HEK293 (cell line): ENCODE results near the gene VASP.

Experiments
- BCL11B ChIP-seq: fragments of 450-650 bp; formaldehyde crosslinking; IDR thresholded peaks from 2 replicates; pipeline ENCODE4 v1.5.1; 2016; ENCODE audit warnings: low read depth, missing biosample characterization, missing genetic modification characterization
- IKZF3 ChIP-seq: fragments of 450-650 bp; IDR thresholded peaks from 2 replicates; pipeline ENCODE4 v1.5.0; 2018; ENCODE audit warnings: missing biosample characterization, mild to moderate bottlenecking, missing genetic modification characterization, moderate library complexity
- MZF1 ChIP-seq: fragments of 450-650 bp; formaldehyde crosslinking; IDR thresholded peaks from 2 replicates; pipeline ENCODE4 v1.5.1; 2017; ENCODE audit warnings: missing biosample characterization, missing genetic modification characterization, borderline replicate concordance
- RBAK ChIP-seq: fragments of 450-650 bp; formaldehyde crosslinking; IDR thresholded peaks from 2 replicates; pipeline ENCODE4 v1.5.1; 2016; ENCODE audit warnings: missing biosample characterization, missing genetic modification characterization
- SCRT1 ChIP-seq: fragments of 450-650 bp; formaldehyde crosslinking; IDR thresholded peaks from 2 replicates; pipeline ENCODE4 v1.5.1; 2016; ENCODE audit warnings: missing biosample characterization, missing genetic modification characterization, borderline replicate concordance
- TCF7L2 ChIP-seq: IDR thresholded peaks from 2 replicates; pipeline ENCODE4 v1.6.1; 2011; ENCODE audit warnings: low read depth, mild to moderate bottlenecking, inconsistent platforms, low read length, moderate library complexity, borderline replicate concordance
- TRIM28 ChIP-seq: IDR thresholded peaks from 2 replicates; pipeline ENCODE4 v1.6.1; 2011; ENCODE audit warnings: low read length, control low read depth, borderline replicate concordance
- ZBTB21 ChIP-seq: fragments of 450-650 bp; formaldehyde crosslinking; IDR thresholded peaks from 2 replicates; pipeline ENCODE4 v1.5.1; 2017; ENCODE audit warnings: missing biosample characterization, missing genetic modification characterization
- ZFP37 ChIP-seq: fragments of 450-650 bp; formaldehyde crosslinking; IDR thresholded peaks from 2 replicates; pipeline ENCODE4 v1.5.1; 2016; ENCODE audit warnings: missing biosample characterization, missing genetic modification characterization
- ZFP41 ChIP-seq: fragments of 450-650 bp; formaldehyde crosslinking; IDR thresholded peaks from 2 replicates; pipeline ENCODE4 v1.5.1; 2016; ENCODE audit warnings: missing biosample characterization, missing genetic modification characterization, borderline replicate concordance
- ZIC2 ChIP-seq: fragments of 450-650 bp; formaldehyde crosslinking; IDR thresholded peaks from 2 replicates; pipeline ENCODE4 v1.5.1; 2016; ENCODE audit warnings: missing biosample characterization, missing genetic modification characterization
- ZNF10 ChIP-seq: fragments of 450-650 bp; formaldehyde crosslinking; IDR thresholded peaks from 2 replicates; pipeline ENCODE4 v1.5.1; 2017; ENCODE audit warnings: missing biosample characterization, missing genetic modification characterization
- ZNF114 ChIP-seq: fragments of 450-650 bp; formaldehyde crosslinking; IDR thresholded peaks from 2 replicates; pipeline ENCODE4 v1.5.0; 2017; ENCODE audit warnings: missing biosample characterization, missing genetic modification characterization
- ZNF140 ChIP-seq: fragments of 450-650 bp; formaldehyde crosslinking; IDR thresholded peaks from 2 replicates; pipeline ENCODE4 v1.5.1; 2016; ENCODE audit warnings: missing biosample characterization, missing genetic modification characterization
- ZNF211 ChIP-seq: fragments of 450-650 bp; formaldehyde crosslinking; IDR thresholded peaks from 2 replicates; pipeline ENCODE4 v1.5.1; 2016; ENCODE audit warnings: low read depth, missing biosample characterization, missing genetic modification characterization
- ZNF248 ChIP-seq: fragments of 450-650 bp; formaldehyde crosslinking; IDR thresholded peaks from 2 replicates; pipeline ENCODE4 v1.5.1; 2017; ENCODE audit warnings: missing biosample characterization, missing genetic modification characterization
- ZNF266 ChIP-seq: fragments of 450-650 bp; formaldehyde crosslinking; IDR thresholded peaks from 2 replicates; pipeline ENCODE4 v1.5.1; 2016; ENCODE audit warnings: missing biosample characterization, missing genetic modification characterization, low read depth
- ZNF324 ChIP-seq: fragments of 450-650 bp; formaldehyde crosslinking; IDR thresholded peaks from 2 replicates; pipeline ENCODE4 v1.5.1; 2016; ENCODE audit warnings: missing biosample characterization, missing genetic modification characterization
- ZNF37A ChIP-seq: fragments of 450-650 bp; IDR thresholded peaks from 2 replicates; pipeline ENCODE4 v1.5.1; 2018; ENCODE audit warnings: missing biosample characterization, missing genetic modification characterization
- ZNF404 ChIP-seq: fragments of 450-650 bp; formaldehyde crosslinking; IDR thresholded peaks from 2 replicates; pipeline ENCODE4 v1.5.1; 2017; ENCODE audit warnings: missing biosample characterization, missing genetic modification characterization
- ZNF416 ChIP-seq: fragments of 450-650 bp; formaldehyde crosslinking; IDR thresholded peaks from 2 replicates; pipeline ENCODE4 v1.5.1; 2016; ENCODE audit warnings: missing biosample characterization, missing genetic modification characterization
- ZNF423 ChIP-seq: fragments of 450-650 bp; formaldehyde crosslinking; IDR thresholded peaks from 2 replicates; pipeline ENCODE4 v1.5.1; 2016; ENCODE audit warnings: missing biosample characterization, missing genetic modification characterization
- ZNF521 ChIP-seq: fragments of 450-650 bp; formaldehyde crosslinking; IDR thresholded peaks from 2 replicates; pipeline ENCODE4 v1.5.1; 2017; ENCODE audit warnings: missing biosample characterization, mild to moderate bottlenecking, missing genetic modification characterization
- ZNF544 ChIP-seq: fragments of 450-650 bp; formaldehyde crosslinking; IDR thresholded peaks from 2 replicates; pipeline ENCODE4 v1.5.0; 2017; ENCODE audit warnings: missing biosample characterization, missing genetic modification characterization
- ZNF600 ChIP-seq: fragments of 450-650 bp; formaldehyde crosslinking; IDR thresholded peaks from 2 replicates; pipeline ENCODE4 v1.5.1; 2016; ENCODE audit warnings: missing biosample characterization, missing genetic modification characterization
- ZNF701 ChIP-seq: fragments of 450-650 bp; formaldehyde crosslinking; IDR thresholded peaks from 2 replicates; pipeline ENCODE4 v1.5.1; 2016; ENCODE audit warnings: missing biosample characterization, missing genetic modification characterization
- ZNF777 ChIP-seq: fragments of 450-650 bp; formaldehyde crosslinking; IDR thresholded peaks from 2 replicates; pipeline ENCODE4 v1.5.1; 2017; ENCODE audit warnings: missing biosample characterization, missing genetic modification characterization, borderline replicate concordance
- ZNF785 ChIP-seq: fragments of 450-650 bp; formaldehyde crosslinking; IDR thresholded peaks from 2 replicates; pipeline ENCODE4 v1.5.1; 2016; ENCODE audit warnings: missing biosample characterization, missing genetic modification characterization
- ZNF843 ChIP-seq: fragments of 450-650 bp; formaldehyde crosslinking; IDR thresholded peaks from 2 replicates; pipeline ENCODE4 v1.5.1; 2016; ENCODE audit warnings: missing biosample characterization, missing genetic modification characterization
- TF ChIP-seq, protein P1 (sequence below): fragments of 450-650 bp; formaldehyde crosslinking; IDR thresholded peaks from 2 replicates; pipeline ENCODE4 v1.5.1; 2016; ENCODE audit warnings: missing biosample characterization, missing genetic modification characterization
- TF ChIP-seq, protein P2 (sequence below): fragments of 450-650 bp; formaldehyde crosslinking; IDR thresholded peaks from 2 replicates; pipeline ENCODE4 v1.5.1; 2017; ENCODE audit warnings: missing biosample characterization, missing genetic modification characterization
- TF ChIP-seq, protein P3 (sequence below): fragments of 450-650 bp; formaldehyde crosslinking; IDR thresholded peaks from 2 replicates; pipeline ENCODE4 v1.5.1; 2017; ENCODE audit warnings: missing biosample characterization, mild to moderate bottlenecking, missing genetic modification characterization, moderate library complexity
- TF ChIP-seq, protein P4 (sequence below): fragments of 450-650 bp; IDR thresholded peaks from 2 replicates; pipeline ENCODE4 v1.5.1; 2018; ENCODE audit warnings: missing biosample characterization, mild to moderate bottlenecking, missing genetic modification characterization
- TF ChIP-seq, protein P5 (sequence below): sonication (generic); formaldehyde crosslinking; IDR thresholded peaks from 2 replicates; pipeline ENCODE4 v1.8.1; 2022; ENCODE audit warnings: mild to moderate bottlenecking, moderate library complexity, missing genetic modification reagents

Gene VASP

DNA sequence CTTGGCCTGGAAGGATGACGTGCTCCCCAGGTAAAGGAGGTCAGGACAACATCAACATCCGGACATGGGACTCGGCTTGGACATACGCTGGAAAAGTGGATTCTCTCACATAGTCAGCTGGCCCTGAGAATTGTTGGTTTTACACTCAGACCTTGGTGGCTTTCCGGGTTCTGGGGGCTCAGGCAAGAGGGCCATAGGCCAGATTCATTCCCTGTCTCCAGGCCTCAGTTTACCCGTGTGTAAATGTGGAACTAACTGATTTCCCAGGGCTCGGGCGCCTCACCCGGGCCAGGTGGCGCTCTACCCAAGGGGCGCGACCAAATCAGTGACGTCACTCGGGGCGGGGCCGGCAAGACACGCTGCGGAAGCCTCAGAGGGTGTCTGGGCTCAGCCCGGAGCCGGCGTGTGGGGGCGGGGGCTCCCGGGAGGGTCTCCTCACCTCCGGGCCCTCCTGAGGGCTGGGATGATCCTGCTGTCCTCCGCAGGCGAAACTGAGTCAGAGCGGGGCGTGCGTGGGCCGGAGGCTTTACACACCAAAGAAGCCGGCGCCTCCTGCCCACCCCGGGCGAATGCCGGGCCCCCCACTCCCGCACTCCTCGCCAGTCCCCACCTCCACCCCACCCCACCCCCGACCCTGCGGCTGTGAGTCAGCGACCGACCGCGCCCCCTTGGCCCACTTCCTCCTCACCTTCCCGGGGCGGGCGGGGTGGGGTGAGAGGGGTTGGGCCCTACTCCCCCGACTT is 862 bp upstream of the VASP start (continued):
- TF ChIP-seq TCF7L2 (no peak), MZF1 (tag by site-specific recombination) (no peak), ZNF140 (tag by site-specific recombination) (no peak), ZNF544 (tag by site-specific recombination) (no peak), IKZF3 (tag by site-specific recombination) (peak; percentile 49; the same call in 1 of the 2 replicates), ZNF37A (no peak), ZNF785 (no peak), ZNF324 (no peak), ZNF10 (tag by site-specific recombination) (no peak), ZNF701 (tag by site-specific recombination) (no peak), ZNF521 (tag by site-specific recombination) (no peak), ZNF266 (no peak), ZNF416 (tag by site-specific recombination) (no peak), ZBTB21 (peak; percentile 77), ZNF423 (tag by site-specific recombination) (no peak), ZNF248 (tag by site-specific recombination) (no peak), ZFP37 (tag by site-specific recombination) (no peak; the same call in 1 of the 2 replicates), BCL11B (tag by site-specific recombination) (peak; percentile 21; the same call in 1 of the 2 replicates), ZNF404 (tag by site-specific recombination) (no peak), ZIC2 (tag by site-specific recombination) (peak; percentile 67), SCRT1 (tag by site-specific recombination) (no peak), RBAK (tag by site-specific recombination) (no peak), ZFP41 (tag by site-specific recombination) (no peak), ZNF211 (no peak), ZNF777 (tag by site-specific recombination) (no peak), ZNF600 (tag by site-specific recombination) (peak; percentile 43; the same call in 1 of the 2 replicates), ZNF114 (no peak), TRIM28 (no peak), ZNF843 (tag by site-specific recombination) (peak; percentile 44)
- TF ChIP-seq, protein P1, sequence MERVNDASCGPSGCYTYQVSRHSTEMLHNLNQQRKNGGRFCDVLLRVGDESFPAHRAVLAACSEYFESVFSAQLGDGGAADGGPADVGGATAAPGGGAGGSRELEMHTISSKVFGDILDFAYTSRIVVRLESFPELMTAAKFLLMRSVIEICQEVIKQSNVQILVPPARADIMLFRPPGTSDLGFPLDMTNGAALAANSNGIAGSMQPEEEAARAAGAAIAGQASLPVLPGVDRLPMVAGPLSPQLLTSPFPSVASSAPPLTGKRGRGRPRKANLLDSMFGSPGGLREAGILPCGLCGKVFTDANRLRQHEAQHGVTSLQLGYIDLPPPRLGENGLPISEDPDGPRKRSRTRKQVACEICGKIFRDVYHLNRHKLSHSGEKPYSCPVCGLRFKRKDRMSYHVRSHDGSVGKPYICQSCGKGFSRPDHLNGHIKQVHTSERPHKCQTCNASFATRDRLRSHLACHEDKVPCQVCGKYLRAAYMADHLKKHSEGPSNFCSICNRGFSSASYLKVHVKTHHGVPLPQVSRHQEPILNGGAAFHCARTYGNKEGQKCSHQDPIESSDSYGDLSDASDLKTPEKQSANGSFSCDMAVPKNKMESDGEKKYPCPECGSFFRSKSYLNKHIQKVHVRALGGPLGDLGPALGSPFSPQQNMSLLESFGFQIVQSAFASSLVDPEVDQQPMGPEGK, result peak; percentile 99
- TF ChIP-seq, protein P2, sequence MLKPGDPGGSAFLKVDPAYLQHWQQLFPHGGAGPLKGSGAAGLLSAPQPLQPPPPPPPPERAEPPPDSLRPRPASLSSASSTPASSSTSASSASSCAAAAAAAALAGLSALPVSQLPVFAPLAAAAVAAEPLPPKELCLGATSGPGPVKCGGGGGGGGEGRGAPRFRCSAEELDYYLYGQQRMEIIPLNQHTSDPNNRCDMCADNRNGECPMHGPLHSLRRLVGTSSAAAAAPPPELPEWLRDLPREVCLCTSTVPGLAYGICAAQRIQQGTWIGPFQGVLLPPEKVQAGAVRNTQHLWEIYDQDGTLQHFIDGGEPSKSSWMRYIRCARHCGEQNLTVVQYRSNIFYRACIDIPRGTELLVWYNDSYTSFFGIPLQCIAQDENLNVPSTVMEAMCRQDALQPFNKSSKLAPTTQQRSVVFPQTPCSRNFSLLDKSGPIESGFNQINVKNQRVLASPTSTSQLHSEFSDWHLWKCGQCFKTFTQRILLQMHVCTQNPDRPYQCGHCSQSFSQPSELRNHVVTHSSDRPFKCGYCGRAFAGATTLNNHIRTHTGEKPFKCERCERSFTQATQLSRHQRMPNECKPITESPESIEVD (tag by site-specific recombination), result no peak
- TF ChIP-seq, protein P3, sequence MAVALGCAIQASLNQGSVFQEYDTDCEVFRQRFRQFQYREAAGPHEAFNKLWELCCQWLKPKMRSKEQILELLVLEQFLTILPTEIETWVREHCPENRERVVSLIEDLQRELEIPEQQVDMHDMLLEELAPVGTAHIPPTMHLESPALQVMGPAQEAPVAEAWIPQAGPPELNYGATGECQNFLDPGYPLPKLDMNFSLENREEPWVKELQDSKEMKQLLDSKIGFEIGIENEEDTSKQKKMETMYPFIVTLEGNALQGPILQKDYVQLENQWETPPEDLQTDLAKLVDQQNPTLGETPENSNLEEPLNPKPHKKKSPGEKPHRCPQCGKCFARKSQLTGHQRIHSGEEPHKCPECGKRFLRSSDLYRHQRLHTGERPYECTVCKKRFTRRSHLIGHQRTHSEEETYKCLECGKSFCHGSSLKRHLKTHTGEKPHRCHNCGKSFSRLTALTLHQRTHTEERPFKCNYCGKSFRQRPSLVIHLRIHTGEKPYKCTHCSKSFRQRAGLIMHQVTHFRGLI (tag by site-specific recombination), result no peak; the same call in 1 of the 2 replicates
- TF ChIP-seq, protein P4, sequence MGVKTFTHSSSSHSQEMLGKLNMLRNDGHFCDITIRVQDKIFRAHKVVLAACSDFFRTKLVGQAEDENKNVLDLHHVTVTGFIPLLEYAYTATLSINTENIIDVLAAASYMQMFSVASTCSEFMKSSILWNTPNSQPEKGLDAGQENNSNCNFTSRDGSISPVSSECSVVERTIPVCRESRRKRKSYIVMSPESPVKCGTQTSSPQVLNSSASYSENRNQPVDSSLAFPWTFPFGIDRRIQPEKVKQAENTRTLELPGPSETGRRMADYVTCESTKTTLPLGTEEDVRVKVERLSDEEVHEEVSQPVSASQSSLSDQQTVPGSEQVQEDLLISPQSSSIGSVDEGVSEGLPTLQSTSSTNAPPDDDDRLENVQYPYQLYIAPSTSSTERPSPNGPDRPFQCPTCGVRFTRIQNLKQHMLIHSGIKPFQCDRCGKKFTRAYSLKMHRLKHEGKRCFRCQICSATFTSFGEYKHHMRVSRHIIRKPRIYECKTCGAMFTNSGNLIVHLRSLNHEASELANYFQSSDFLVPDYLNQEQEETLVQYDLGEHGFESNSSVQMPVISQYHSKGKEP (tag by site-specific recombination), result 0 out of 2 replicates have a peak, but pooled peaks have one; percentile 5
- TF ChIP-seq, protein P5, sequence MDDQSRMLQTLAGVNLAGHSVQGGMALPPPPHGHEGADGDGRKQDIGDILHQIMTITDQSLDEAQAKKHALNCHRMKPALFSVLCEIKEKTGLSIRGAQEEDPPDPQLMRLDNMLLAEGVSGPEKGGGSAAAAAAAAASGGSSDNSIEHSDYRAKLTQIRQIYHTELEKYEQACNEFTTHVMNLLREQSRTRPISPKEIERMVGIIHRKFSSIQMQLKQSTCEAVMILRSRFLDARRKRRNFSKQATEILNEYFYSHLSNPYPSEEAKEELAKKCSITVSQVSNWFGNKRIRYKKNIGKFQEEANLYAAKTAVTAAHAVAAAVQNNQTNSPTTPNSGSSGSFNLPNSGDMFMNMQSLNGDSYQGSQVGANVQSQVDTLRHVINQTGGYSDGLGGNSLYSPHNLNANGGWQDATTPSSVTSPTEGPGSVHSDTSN (CRISPR knock-in tag), result no peak
